ENCODE data around the gene OTUD1.

DNA sequence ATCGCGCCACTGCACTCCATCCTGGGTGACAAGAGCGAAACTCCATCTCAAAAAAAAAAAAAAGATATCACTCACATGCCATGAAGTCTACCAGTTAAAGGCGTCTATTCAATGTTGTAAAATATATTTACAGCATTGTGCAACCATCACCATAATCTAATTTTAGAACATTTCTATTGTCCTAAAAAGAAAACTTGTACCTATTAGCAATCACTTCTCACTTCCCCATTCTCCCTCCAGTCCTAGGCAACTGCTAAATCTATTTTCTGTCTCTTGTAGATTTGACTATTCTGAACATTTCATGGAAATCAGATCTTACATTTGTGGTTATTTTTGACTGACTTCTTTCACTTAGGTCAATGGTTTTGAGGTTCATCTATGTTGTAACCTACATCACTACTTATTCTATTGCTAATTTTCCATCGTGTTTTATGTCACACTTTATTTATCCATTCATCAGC lies 25.2 kb upstream of the OTUD1 start:
- no peak for TF ChIP-seq EZH2phosphoT487 (IDR thresholded peaks at IDR 0.05; ENCODE audit: borderline replicate concordance, low read depth, low read length)
- TF ChIP-seq, protein P1, sequence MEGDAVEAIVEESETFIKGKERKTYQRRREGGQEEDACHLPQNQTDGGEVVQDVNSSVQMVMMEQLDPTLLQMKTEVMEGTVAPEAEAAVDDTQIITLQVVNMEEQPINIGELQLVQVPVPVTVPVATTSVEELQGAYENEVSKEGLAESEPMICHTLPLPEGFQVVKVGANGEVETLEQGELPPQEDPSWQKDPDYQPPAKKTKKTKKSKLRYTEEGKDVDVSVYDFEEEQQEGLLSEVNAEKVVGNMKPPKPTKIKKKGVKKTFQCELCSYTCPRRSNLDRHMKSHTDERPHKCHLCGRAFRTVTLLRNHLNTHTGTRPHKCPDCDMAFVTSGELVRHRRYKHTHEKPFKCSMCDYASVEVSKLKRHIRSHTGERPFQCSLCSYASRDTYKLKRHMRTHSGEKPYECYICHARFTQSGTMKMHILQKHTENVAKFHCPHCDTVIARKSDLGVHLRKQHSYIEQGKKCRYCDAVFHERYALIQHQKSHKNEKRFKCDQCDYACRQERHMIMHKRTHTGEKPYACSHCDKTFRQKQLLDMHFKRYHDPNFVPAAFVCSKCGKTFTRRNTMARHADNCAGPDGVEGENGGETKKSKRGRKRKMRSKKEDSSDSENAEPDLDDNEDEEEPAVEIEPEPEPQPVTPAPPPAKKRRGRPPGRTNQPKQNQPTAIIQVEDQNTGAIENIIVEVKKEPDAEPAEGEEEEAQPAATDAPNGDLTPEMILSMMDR (conservative IDR thresholded peaks at IDR 0.05; ENCODE audit: low read length) = no peak
